HepG2 (cell line): Measurements from ENCODE around the gene PRKCE. TPM values are rescaled to one million over a fixed set of nuclear protein-coding genes. Genes with fewer than 3 reads are reported as not detected.

Source experiments
- EHMT2 ChIP-seq: fragments of 200-600 bp; sonication (generic); IDR thresholded peaks from 2 replicates; pipeline ENCODE4 v1.7.0; 2017; ENCODE audit warnings: antibody characterized with exemption, low read depth, low read length, borderline replicate concordance
- FOXP1 ChIP-seq, 2 experiments: fragments of 450-650 bp in 1 of 2; IDR thresholded peaks; 2 replicates each; pipeline ENCODE4 v1.6.1; 2017 to 2018; ENCODE audit warnings: antibody characterized with exemption in 1 of 2
- JUND ChIP-seq: sonication (generic); formaldehyde crosslinking; IDR thresholded peaks from 2 replicates; pipeline ENCODE4 v1.8.0; 2022; ENCODE audit warnings: mild to moderate bottlenecking, missing genetic modification reagents
- NR2F1 ChIP-seq, 2 experiments: fragments of 450-650 bp in 1 of 2; formaldehyde crosslinking in 1 of 2; IDR thresholded peaks; 2 replicates each; pipeline versions ENCODE4 v1.5.0 to v1.6.1; 2016 to 2020; ENCODE audit warnings: mild to moderate bottlenecking in 1 of 2, missing compliant biosample characterization in 1 of 2, missing genetic modification reagents in 1 of 2, moderate library complexity in 1 of 2
- SALL1 ChIP-seq: sonication (generic); formaldehyde crosslinking; IDR thresholded peaks from 2 replicates; pipeline ENCODE4 v1.8.0; 2022; ENCODE audit warnings: mild to moderate bottlenecking, missing genetic modification reagents
- UBTF ChIP-seq: sonication (generic); formaldehyde crosslinking; IDR thresholded peaks from 2 replicates; pipeline ENCODE4 v1.4.0; 2020; ENCODE audit warnings: mild to moderate bottlenecking, missing genetic modification reagents
- ZBTB40 ChIP-seq, 2 experiments: fragments of 450-650 bp in 1 of 2; sonication (generic) in 1 of 2; formaldehyde crosslinking in 1 of 2; IDR thresholded peaks; 2 replicates each; pipeline versions ENCODE4 v1.6.1 to v1.8.0; 2016 to 2022; ENCODE audit warnings: antibody characterized with exemption in 1 of 2, mild to moderate bottlenecking in 1 of 2, missing genetic modification reagents in 1 of 2
- ZNF18 ChIP-seq: sonication (generic); formaldehyde crosslinking; IDR thresholded peaks from 2 replicates; pipeline ENCODE4 v1.8.0; 2022; ENCODE audit warnings: mild to moderate bottlenecking, missing genetic modification reagents; ENCODE audit not compliant: insufficient replicate concordance
- ZNF263 ChIP-seq: sonication (generic); formaldehyde crosslinking; IDR thresholded peaks from 2 replicates; pipeline ENCODE4 v1.4.0; 2020; ENCODE audit warnings: missing genetic modification reagents
- ZNF329 ChIP-seq: sonication (generic); formaldehyde crosslinking; IDR thresholded peaks from 2 replicates; pipeline ENCODE4 v1.9.0; 2021; ENCODE audit warnings: low read depth, mild to moderate bottlenecking, missing genetic modification reagents
- ZNF431 ChIP-seq: sonication (generic); formaldehyde crosslinking; IDR thresholded peaks from 2 replicates; pipeline ENCODE4 v1.9.0; 2022; ENCODE audit warnings: missing genetic modification reagents, low read depth, mild to moderate bottlenecking, borderline replicate concordance
- polyA plus RNA-seq, 8 experiments: library from polyadenylated mRNA; depleted of rRNA in 3 of 8; stranded (reverse) in 7 of 8; unstranded in 1 of 8; fragments of >200 nt; fragmentation: Illumina TruSeq in 4 of 8; extraction: Trizol in 4 of 8; gene quantifications; 2 replicates each; pipeline versions ENCODE4 v1.2.1 to v1.2.3, GENCODE V29; 2011 to 2016; ENCODE audit warnings: low read depth in 4 of 8, missing spikeins in 1 of 8, mixed read lengths in 1 of 8; ENCODE audit not compliant: insufficient read depth in 1 of 8
- total RNA-seq, 5 experiments: library from RNA; depleted of rRNA; stranded (reverse); fragments of >200 nt; fragmentation: Illumina TruSeq; extraction: Trizol; gene quantifications; 2 replicates each; pipeline ENCODE4 v1.2.3, GENCODE V29; 2016; ENCODE audit warnings: low read depth in 1 of 5

PRKCE gene
- total and polyA plus RNA-seq, 2 of the 13 experiments (the other 11 are each of a cell fraction or from before 2014, with no cell fraction given): 1.0 to 3.9 TPM

- peak; percentile 91 for TF ChIP-seq ZNF263 (CRISPR knock-in tag)
- no peak for TF ChIP-seq EHMT2
- no peak for TF ChIP-seq NR2F1 (CRISPR knock-in tag; IDR thresholded peaks at IDR 0.05)
- no peak for TF ChIP-seq FOXP1 (IDR thresholded peaks at IDR 0.05)
- 0 out of 2 replicates have a peak, but pooled peaks have one; percentile 9 for TF ChIP-seq FOXP1 (CRISPR knock-in tag; IDR thresholded peaks at IDR 0.05)
- no peak for TF ChIP-seq ZBTB40 (IDR thresholded peaks at IDR 0.05)
- TF ChIP-seq ZBTB40 (CRISPR knock-in tag; IDR thresholded peaks at IDR 0.05): 0 out of 2 replicates have a peak, but pooled peaks have one; percentile 27
- TF ChIP-seq ZNF329 (CRISPR knock-in tag): no peak
- no peak for TF ChIP-seq UBTF (CRISPR knock-in tag)
- TF ChIP-seq ZNF18 (CRISPR knock-in tag): peak; percentile 32
- peak; percentile 62 for TF ChIP-seq SALL1
- TF ChIP-seq JUND: no peak
- no peak for TF ChIP-seq ZNF431 (CRISPR knock-in tag)
Measured at GRCh38 chr2:46236876-46237859, 585.7 kb downstream of the PRKCE start (continued).
